NCI-H2081 (cell line): ENCODE results near the gene PPP2R5B.
"Not testable (repeated sequence)": the region's sequence is repeated elsewhere in the genome, so short reads cannot be mapped to it uniquely, and the experiment has no call there.

ENCODE experiments used
- DNase-seq, 2 experiments: peaks; one replicate each; lab custom pipeline; 2025; lab: John Stamatoyannopoulos, UW

PPP2R5B gene

GRCh38 chr11:64976651-64977050 is 52.2 kb downstream of the PPP2R5B start:
- no peak for DNase-seq

GRCh38 chr11:64983339-64983738 is 58.9 kb downstream of the PPP2R5B start:
- not testable (repeated sequence) for DNase-seq
